AG09309 (cell line): Measurements from ENCODE around the gene REPS2.

Experiments
- DNase-seq: peaks from one replicate; pipeline ENCODE4 v3.0.0-alpha.2; 2010; ENCODE audit warnings: low read depth
- H3K4me3 ChIP-seq: 2 replicates; pipeline ENCODE4 v1.5.1; 2011; ENCODE audit warnings: mild to moderate bottlenecking, low read depth, low read length, moderate library complexity; ENCODE audit not compliant: control insufficient read depth
- CTCF ChIP-seq: IDR thresholded peaks from 2 replicates; pipeline ENCODE4 v1.5.1; 2011; ENCODE audit warnings: mild to moderate bottlenecking, low read depth, low read length, inconsistent platforms; ENCODE audit not compliant: insufficient read depth, control insufficient read depth; ENCODE audit errors: missing control alignments

The REPS2 gene

GRCh38 chrX:17075004-17075403 is 128.5 kb downstream of the REPS2 start:
- no peak for DNase-seq
- TF ChIP-seq CTCF = no peak
- no peak overlapping the region for H3K4me3 ChIP-seq

GRCh38 chrX:17077361-17077760 is 130.9 kb downstream of the REPS2 start:
- DNase-seq = no peak
- H3K4me3 ChIP-seq = no peak overlapping the region
- TF ChIP-seq CTCF = no peak

- H3K4me3 ChIP-seq = no peak overlapping the region
- TF ChIP-seq CTCF = no peak
- DNase-seq = peak; percentile 40
Measured at GRCh38 chrX:17078031-17078720, 131.7 kb downstream of the REPS2 start.

GRCh38 chrX:17081511-17081910 is 135.1 kb downstream of the REPS2 start:
- DNase-seq = no peak
- no peak for TF ChIP-seq CTCF
- no peak overlapping the region for H3K4me3 ChIP-seq

GRCh38 chrX:17081968-17082367 is 135.5 kb downstream of the REPS2 start:
- no peak for DNase-seq
- no peak overlapping the region for H3K4me3 ChIP-seq
- no peak for TF ChIP-seq CTCF

GRCh38 chrX:17082831-17083230 is 136.4 kb downstream of the REPS2 start:
- peak; percentile 20 for TF ChIP-seq CTCF
- H3K4me3 ChIP-seq = no peak overlapping the region
- no peak for DNase-seq

- no peak for DNase-seq
- no peak overlapping the region for H3K4me3 ChIP-seq
- TF ChIP-seq CTCF = no peak
Measured at GRCh38 chrX:17086317-17086716, 139.9 kb downstream of the REPS2 start.
